Glutamatergic neuron (in vitro differentiated cells): ENCODE data around the gene PLOD3. TPM values are rescaled to one million over a fixed set of nuclear protein-coding genes. Genes with fewer than 3 reads are reported as not detected.
A peak's percentile ranks its signal among the peaks of the same experiment; 100 is the strongest.

Experiments
- DNase-seq: peaks from one replicate; pipeline ENCODE4 v3.0.0; 2022
- H3K27ac Mint-ChIP-seq: one replicate; pipeline ENCODE4 v1.8.0; 2020; ENCODE audit warnings: mild to moderate bottlenecking, mixed read lengths, inconsistent platforms; ENCODE audit not compliant: unreplicated experiment
- H3K27me3 Mint-ChIP-seq: one replicate; pipeline ENCODE4 v1.8.0; 2020; ENCODE audit warnings: mild to moderate bottlenecking, moderate library complexity, mixed read lengths, inconsistent platforms; ENCODE audit not compliant: unreplicated experiment
- H3K36me3 Mint-ChIP-seq: one replicate; pipeline ENCODE4 v1.8.0; 2020; ENCODE audit warnings: mild to moderate bottlenecking, mixed read lengths, inconsistent platforms; ENCODE audit not compliant: unreplicated experiment
- H3K4me1 Mint-ChIP-seq: one replicate; pipeline ENCODE4 v1.8.0; 2020; ENCODE audit warnings: mild to moderate bottlenecking, low read depth, mixed read lengths, inconsistent platforms; ENCODE audit not compliant: unreplicated experiment
- H3K4me3 Mint-ChIP-seq: one replicate; pipeline ENCODE4 v1.8.0; 2020; ENCODE audit warnings: mild to moderate bottlenecking, mixed read lengths, inconsistent platforms; ENCODE audit not compliant: unreplicated experiment
- H3K9me3 Mint-ChIP-seq: one replicate; pipeline ENCODE4 v1.8.0; 2020; ENCODE audit warnings: mild to moderate bottlenecking, moderate library complexity, mixed read lengths, inconsistent platforms; ENCODE audit not compliant: unreplicated experiment
- microRNA-seq: library from miRNA; unstranded; fragments of <30 nt; microRNA quantifications from one replicate; pipeline ENCODE4, GENCODE V29; 2020; ENCODE audit not compliant: unreplicated experiment
- total RNA-seq: library from RNA; stranded (reverse); fragmentation: NEBNext Ultra II Directional; extraction: Animal tissue kit (Norgen Biotek cat#: 25700); gene quantifications from one replicate; pipeline ENCODE4 v1.2.1, GENCODE V29; 2021; ENCODE audit not compliant: unreplicated experiment
- TF ChIP-seq, protein P1 (sequence below): fragments of 200-600 bp; sonication (generic); IDR thresholded peaks from one replicate; pipeline ENCODE4 v1.5.0; 2021; ENCODE audit not compliant: partially characterized antibody, unreplicated experiment

Gene PLOD3
- total RNA-seq, 1 donor from 2014 or later: 47.1 TPM

DNA sequence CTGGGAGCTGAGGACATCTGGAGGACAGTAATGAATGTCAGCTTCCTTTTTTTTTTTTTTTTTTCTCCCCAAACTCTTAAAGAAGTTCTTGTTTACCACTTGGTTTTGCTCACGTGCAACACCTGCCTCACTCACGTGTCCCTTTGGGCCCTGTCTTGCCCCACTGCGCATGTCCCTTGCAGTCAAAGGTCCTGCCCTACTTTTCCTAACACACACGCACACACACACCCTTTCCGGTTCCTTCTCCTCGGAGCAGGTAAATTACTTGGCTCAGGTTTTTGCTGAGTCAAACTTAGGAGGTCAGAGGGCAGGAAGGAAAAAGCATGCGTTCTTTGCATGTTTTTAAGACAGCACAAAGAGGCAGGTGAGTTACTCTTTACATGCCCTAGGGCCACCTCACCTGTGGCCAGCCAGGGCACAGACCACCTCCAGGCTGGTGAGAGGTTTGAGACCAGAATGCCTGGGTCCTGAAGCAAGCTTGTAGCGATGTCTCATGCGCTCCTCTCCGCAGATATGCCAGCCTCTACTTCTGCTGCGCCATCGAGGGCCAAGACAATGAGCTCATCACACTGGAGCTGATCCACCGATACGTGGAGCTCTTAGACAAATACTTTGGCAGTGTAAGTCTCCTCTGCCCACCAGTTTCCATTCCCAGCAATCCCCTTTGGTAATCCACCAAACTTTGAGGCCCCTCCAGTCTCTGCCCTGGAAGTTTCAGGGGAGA, 60.4 kb downstream of the PLOD3 start:
- TF ChIP-seq, protein P1, sequence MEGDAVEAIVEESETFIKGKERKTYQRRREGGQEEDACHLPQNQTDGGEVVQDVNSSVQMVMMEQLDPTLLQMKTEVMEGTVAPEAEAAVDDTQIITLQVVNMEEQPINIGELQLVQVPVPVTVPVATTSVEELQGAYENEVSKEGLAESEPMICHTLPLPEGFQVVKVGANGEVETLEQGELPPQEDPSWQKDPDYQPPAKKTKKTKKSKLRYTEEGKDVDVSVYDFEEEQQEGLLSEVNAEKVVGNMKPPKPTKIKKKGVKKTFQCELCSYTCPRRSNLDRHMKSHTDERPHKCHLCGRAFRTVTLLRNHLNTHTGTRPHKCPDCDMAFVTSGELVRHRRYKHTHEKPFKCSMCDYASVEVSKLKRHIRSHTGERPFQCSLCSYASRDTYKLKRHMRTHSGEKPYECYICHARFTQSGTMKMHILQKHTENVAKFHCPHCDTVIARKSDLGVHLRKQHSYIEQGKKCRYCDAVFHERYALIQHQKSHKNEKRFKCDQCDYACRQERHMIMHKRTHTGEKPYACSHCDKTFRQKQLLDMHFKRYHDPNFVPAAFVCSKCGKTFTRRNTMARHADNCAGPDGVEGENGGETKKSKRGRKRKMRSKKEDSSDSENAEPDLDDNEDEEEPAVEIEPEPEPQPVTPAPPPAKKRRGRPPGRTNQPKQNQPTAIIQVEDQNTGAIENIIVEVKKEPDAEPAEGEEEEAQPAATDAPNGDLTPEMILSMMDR: no peak
- peaks cover 9% of the 10 kb centered on the region for H3K9me3 Mint-ChIP-seq
- no peaks in the 10 kb centered on the region for H3K36me3 Mint-ChIP-seq
- peaks cover 17% of the 10 kb centered on the region for H3K27me3 Mint-ChIP-seq
- no peak for DNase-seq
- no peak overlapping the region for H3K27ac Mint-ChIP-seq
- no peak overlapping the region for H3K4me3 Mint-ChIP-seq
- peaks cover 6% of the 10 kb centered on the region for H3K4me1 Mint-ChIP-seq

- no peak overlapping the region for H3K27ac Mint-ChIP-seq
- peaks cover 7% of the 10 kb centered on the region for H3K9me3 Mint-ChIP-seq
- H3K4me3 Mint-ChIP-seq: peak overlapping the region; percentile 28
- H3K4me1 Mint-ChIP-seq: peaks cover 6% of the 10 kb centered on the region
- H3K36me3 Mint-ChIP-seq: no peaks in the 10 kb centered on the region
- DNase-seq: no peak
- TF ChIP-seq, protein P1: no peak
- peaks cover 13% of the 10 kb centered on the region for H3K27me3 Mint-ChIP-seq
Measured at GRCh38 chr7:101156277-101156676, 61.1 kb downstream of the PLOD3 start.

Small RNA genes lying within 50 kb of the gene (microRNA-seq; reads per million reads assigned to microRNA genes)
- not detected for gene MIR4653

Other genes with a start within 250 kb of the PLOD3 start
- 1.0 TPM for gene MUC12, start 248.0 kb downstream of the PLOD3 start, total RNA-seq
- not detected for gene MUC17, start 197.5 kb downstream of the PLOD3 start, total RNA-seq
- gene TRIM56, start 132.1 kb downstream of the PLOD3 start, total RNA-seq: 0.61 TPM
- not detected for gene SERPINE1, start 90.5 kb downstream of the PLOD3 start, total RNA-seq
- gene AP1S1, start 63.1 kb downstream of the PLOD3 start, total RNA-seq: 50.4 TPM
- gene VGF, start 52.0 kb downstream of the PLOD3 start, total RNA-seq: 8.4 TPM
- 2.4 TPM for gene NAT16, start 37.3 kb downstream of the PLOD3 start, total RNA-seq
- gene MOGAT3, start 16.5 kb downstream of the PLOD3 start, total RNA-seq: not detected
- 60.8 TPM for gene ZNHIT1, start 584 bp upstream of the PLOD3 start, total RNA-seq
- gene CLDN15, start 20.2 kb upstream of the PLOD3 start, total RNA-seq: 9.4 TPM
- gene FIS1, start 27.5 kb upstream of the PLOD3 start, total RNA-seq: 128 TPM
- 20.9 TPM for gene IFT22, start 104.2 kb upstream of the PLOD3 start, total RNA-seq
- gene COL26A1, start 145.3 kb upstream of the PLOD3 start, total RNA-seq: 66.2 TPM